GM18867 (cell line): ENCODE data around the gene TXNIP.

Experiments used
- ATAC-seq: cut with Tn5 transposase; IDR thresholded peaks from one replicate; pipeline ENCODE4 v1.9.1; 2021; ENCODE audit warnings: mild to moderate bottlenecking, moderate library complexity; ENCODE audit not compliant: unreplicated experiment

The TXNIP gene

DNA sequence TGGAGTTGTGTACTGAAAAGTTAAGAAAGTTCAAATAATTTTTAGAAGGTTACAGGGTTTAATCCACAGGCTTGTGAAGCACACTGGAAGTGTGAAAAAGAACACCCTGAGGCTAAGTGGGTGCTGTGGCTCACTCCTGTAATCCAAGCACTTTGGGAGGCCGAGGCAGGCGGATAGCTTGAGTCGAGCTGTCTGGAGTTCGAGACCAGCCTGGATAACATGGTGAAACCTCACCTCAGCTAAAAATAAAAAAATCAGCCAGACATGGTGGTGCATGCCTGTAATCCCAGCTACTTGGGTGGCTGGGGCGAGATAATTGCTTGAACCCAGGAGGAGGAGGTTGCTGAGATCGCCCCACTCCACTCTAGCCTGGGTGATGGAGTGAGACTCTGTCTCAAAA lies 9.8 kb downstream of the TXNIP start:
- ATAC-seq = no peak

DNA sequence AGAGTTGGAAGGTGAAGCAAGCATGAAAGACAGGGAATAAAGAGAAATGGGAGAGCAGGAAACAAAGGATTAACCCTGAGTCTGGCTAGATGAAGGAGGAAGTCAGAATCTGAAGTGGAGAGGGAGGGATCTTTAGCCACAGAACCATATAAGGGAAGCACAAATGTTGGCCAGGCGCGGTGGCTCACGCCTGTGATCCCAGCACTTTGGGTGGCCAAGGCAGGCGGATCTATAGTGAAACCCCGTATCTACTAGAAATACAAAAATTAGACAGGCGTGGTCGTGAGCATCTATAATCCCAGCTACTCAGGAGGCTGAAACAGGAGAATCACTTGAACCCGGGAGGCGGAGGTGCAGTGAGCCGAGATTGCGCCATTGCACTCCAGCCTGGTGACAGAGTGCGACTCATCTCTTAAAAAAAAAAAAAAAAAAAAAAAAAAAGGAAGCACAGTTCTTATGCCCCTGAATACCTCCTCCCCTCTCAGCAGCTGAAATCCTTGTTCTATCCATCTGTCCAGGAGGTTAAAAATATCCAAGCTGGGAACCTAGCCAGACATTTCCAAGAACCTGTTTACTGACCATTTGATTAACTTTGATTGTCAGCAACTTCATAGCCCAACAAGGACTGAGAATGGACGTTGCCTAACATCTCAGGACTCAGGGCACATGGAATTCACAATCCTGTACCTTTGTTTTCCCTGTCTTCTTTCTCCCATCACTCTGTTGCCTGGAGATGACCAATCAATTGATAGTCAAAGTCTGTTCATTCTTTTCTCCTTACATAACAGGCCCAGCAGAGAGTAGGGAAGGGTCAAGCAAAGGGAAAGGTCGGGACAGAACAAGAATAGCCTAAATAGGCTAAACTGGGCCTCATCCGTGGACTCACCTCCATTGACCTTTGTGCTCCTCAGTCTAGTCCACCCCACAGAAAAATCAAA lies 10.6 kb downstream of the TXNIP start:
- ATAC-seq = no peak

DNA sequence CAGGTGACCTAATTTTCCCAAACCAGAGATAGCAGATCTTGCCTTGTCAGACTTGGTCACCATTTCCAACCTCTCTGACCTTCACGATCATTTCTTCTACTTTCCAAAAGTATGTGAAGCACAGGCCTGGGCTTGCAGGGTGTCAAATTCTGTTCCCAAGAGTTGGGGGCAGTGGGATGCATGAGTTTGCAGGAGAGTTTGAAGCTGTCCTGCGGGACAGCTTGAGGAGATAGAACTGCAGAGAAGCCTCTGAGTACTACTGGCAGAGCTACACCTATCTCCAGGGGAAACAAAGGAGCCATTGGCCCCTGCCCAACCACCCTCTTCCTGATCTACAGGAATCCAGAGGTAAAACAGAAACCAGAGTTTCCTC lies 11.3 kb downstream of the TXNIP start:
- ATAC-seq = no peak

DNA sequence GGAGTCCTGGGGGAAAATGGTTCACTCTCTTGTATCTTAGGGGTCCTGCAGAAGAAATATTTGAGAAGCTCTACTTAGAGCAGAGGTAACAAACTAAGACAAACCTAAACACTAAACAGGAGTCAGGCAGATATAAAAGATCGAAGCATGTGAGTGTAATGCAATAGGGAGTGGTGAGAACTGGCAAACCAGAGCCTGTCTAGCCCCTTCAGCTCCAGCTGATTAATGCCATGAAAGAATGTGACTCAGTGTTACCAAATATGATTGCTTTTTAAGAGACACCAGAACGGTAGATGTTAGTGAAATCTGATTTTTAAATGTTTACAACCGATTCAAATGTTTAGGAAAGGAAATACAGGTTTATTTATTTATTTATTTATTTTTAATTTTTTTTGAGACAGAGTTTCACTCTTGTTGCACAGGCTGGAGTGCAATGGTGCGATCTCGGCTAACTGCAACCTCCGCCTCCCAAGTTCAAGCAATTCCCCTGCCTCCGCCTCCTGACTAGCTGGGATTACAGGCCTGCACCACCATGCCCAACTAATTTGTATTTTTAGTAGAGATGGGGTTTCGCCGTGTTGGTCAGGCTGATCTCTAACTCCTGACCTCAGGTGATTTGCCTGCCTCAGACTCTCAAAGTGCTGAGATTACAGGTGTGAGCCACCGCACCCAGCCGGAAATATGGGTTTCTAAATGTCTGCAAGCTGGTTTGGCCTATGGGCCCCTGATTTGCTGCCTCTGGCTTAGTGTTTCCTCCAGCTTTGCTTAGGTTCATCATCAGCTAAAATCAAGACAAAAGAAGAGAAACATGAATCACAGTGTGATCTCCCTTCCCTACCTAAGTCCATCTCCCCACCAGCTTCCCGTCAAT lies 12.2 kb downstream of the TXNIP start:
- no peak for ATAC-seq

DNA sequence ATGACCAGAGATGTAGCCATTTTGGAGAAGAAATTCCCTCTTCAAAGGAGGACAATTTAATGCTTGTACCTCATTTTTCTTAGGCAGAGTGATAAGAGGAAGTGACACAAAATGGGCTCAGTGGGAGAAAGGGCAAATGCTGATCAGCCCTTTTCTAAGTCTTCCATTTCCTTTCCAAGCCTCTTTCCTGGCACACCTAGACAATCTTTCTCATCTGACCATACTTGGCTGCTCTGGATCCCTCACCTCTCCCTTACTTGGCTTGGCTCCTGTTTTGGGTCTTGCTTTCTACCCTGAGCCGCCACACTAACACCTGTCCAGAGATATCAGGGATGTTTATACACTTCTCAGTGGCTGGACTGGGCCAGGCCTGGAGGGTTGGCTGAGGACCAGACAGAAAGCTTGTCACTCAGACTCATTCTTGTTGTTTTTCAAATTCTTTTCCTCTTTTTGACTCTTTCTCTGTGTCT lies 13.1 kb downstream of the TXNIP start:
- no peak for ATAC-seq

DNA sequence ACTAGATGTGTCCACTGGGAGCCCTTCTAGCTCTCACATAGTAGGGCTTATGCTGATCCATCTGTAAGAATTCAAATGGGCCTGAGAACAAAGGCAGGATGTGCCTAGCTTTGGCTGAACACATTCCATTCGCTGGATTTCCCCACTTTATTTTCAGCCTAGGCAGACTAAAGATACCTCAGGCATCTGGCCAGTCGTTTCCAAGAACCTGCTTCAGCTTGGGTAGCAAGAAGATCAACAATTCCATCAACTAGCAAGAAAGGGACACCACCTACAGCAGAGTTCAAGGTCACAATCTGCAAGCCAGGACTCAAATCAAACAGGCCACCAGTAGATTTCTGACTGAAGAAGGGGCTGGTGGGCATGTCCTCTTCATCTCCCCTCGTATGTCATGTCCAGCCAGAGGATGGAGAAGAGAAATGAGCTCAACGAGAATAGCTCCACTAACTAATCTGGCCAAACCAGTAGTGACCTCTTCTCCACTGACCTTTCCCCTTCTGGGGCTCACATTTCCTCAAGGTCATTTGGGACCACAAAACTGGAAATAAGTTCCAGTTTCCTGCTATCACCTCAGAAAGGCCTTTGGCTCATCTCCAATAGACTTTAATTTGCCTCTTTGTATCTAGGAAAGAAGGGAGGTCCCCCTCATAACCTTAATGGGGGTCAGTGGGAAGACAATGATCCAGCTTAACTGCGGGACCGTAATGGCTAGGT lies 14.2 kb downstream of the TXNIP start:
- ATAC-seq = no peak

DNA sequence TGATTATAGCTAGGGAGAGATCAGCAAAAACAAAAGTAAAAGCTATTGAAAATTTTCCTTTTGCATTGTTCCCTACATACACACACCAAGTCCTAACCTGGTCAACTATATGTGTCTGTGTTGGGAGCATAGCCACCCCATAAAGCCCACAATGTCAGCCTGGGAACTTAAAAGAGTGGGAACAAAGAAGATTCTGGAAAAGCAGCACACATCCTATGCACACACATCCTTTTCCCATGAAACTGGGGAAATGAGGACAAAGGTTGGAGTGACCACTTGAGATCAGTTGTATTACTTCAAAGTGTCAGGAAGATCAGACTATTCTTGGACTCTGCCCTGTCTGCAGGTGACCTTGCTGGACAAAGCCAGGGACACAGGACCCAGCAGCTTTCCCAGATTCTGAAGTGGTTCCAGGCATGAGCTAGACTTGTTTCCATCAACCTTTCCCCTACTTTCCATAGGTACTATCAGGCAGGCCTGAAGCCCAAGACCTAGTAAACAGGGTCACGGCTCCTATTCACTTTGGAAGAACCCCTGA lies 15.9 kb downstream of the TXNIP start:
- no peak for ATAC-seq

DNA sequence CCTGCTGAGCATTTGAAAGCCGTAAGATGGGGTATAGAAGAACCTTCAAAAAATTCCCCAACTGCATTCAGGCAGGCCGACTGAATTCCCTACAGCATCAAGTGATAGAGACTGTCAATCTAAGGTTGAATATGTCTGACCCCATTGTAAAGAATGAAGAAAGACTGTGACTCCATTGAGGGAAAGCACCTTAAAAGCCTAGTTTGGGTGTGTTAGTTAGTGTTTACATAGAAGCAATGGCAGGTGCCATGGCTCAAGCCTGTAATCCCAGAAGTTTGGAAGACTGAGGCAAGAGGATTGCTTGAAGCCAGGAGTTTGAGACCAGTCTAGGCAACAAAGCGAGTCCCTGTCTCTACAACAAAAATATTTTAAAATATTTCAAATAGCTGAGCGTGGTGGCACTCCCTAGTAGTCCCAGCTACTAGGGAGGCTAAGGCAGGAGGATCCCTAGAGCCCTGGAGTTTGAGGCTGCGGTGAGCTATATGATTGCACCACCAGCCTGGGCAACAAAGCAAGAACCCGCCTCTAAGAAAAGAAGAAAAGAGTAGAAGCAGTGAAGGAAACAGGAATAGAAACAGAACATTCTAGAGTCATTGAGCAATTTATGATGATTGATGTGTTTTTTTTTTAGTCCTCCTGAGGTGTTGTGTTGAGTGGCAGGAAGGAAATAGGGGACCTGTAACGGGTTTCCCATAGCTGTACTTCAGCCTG lies 16.5 kb downstream of the TXNIP start:
- ATAC-seq = peak; percentile 30

DNA sequence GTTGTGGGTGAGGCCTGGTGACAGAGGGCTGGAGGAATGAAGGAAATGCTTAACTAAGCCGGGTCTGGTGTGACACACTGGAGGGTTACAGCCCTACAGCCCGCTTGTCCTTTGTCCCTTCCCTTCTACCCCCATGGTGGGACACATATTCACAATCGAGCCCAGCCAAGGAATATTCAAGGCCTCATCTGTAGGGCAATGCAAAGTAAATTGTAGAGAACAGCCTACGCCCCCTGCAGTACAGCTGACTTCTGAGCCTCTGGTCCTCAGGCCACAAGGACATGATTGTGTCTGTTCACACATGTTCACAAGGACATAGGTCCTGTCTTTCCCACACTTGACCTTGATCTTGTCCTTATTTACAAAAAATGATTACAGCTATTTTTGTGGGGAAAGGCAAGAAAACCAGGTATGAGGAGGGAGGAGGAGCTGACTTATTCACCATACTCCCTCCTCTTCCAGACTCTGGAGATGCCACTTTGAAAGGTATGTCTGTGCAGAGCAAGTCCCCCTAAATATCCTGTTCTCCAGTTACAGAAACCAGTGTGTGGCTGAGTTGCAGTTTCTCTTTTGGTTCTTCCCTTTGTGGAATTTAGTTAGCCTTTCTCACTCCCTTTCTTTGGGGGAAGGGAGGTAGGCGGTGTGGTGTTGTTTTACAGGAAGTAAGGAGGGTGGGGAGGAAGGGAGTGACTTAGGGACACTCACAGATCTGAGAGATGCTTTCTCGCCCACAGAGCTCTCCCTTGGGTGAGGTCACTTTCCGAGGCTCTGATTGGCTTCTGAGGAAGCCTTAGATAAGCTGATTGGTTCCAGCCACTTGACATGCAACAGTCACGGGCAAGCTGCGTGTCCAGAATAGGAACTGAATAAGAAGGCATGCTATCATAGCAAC lies 17.3 kb downstream of the TXNIP start:
- ATAC-seq = peak; percentile 87

DNA sequence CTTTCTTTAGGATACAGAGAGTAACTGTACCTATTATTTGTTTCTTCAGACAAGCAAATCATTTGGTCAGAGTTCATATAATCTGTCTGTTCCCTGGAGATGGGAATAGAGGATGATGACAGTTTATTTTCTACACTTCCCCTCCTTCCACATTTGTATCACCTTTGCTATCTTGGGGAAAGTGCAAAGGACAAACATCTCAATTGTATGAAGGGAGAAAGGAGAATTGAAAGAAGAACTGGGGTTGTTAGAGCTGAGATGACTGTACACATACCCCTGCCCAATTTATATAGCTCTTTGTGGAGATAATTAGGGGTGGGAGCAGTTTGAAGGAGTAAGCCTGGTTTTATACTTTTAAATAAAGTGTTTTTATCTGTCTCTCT lies 17.9 kb downstream of the TXNIP start:
- no peak for ATAC-seq

DNA sequence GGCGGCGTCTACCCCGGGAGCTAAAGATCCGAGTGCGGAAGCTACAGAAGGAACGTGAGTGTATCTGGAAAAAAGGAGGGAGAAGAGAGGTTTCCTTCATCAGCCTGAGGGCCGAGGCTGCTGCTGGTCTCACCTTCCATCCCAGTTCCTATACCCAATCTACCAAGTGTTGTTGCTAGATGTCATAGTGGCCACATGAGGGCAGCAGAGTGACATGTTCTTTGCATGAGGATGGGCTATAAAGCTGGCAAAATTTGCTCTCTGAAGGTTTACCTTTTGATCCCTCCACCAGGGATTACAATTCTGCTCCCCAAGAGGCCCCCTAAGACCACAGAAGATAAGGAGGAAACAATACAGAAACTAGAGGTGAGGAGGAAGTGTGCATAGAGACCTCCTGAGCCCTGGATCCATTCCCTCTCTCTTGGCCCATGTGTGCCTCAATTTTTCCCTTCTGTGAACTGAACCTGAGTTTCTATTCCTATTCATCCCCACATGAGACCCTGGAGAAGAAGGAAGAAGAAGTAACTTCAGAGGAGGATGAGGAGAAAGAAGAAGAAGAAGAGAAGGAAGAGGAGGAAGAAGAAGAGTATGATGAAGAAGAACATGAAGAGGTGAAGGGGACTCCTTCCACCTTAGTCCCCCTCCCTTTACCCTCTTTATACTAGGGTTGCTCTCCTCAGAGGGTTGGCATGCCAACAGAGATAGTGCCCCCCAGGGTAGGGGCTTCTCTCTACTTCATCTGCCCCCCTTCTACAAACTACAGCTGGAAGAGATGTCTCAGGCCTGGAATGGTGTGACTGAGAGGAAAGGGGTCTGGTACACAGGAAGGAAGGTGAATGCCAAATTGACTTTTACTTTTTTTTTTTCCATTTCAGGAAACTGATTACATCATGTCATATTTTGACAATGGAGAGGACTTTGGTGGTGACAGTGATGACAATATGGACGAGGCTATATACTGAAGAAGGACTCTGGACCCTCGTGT lies 18.6 kb downstream of the TXNIP start:
- no peak for ATAC-seq

DNA sequence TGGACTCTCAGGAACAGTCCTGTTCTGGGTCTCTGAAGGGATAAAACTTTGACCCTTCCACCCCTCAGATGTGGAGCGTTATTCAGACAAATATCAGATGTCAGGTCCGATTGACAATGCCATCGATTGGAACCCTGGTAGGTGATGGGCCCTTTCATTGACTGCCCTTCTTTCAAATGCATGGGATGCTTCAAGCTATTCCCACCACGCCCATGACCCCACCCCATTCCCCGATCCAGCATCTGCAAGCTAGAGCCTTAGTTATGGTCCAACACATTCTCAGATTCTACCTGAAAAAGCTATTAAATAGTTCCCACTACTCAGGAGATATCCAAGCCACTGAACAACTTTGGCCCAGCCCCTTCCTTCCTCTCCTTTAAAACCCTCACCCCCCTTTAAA lies 19.4 kb downstream of the TXNIP start:
- no peak for ATAC-seq

DNA sequence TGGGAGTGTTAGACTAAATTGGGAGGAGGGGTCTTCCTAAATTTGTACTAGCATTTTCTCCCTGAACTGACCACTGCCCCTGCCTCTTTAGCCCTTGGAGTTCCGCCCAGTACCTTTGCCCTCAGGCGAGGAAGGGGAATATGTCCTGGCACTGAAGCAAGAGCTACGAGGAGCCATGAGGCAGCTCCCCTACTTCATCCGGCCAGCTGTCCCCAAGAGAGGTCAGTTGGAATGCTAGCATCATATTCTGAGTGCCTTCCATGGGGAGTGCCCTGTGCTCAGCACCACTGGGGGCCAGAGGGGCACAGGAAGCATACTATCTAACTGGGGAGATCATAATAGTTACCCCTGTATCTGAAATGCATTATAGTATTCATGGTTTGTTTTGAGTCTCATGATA lies 21.2 kb downstream of the TXNIP start:
- ATAC-seq = no peak

DNA sequence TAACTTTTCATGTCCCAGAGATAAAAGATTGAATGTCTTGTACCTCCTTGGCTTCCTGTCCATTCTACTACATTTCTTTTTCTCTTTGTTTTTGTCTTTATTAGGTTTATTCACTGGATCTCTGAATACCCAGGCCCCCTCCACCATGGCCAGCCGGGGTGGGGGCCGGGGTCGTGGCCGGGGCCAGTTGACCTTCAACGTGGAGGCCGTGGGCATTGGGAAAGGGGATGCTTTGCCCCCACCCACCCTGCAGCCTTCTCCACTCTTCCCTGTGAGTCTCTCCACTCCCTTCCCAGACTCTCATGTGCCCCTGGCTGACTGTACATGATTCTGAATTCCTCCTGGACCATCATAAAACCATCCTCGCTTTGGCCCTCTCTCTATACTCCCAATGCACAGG lies 21.7 kb downstream of the TXNIP start:
- ATAC-seq = no peak

DNA sequence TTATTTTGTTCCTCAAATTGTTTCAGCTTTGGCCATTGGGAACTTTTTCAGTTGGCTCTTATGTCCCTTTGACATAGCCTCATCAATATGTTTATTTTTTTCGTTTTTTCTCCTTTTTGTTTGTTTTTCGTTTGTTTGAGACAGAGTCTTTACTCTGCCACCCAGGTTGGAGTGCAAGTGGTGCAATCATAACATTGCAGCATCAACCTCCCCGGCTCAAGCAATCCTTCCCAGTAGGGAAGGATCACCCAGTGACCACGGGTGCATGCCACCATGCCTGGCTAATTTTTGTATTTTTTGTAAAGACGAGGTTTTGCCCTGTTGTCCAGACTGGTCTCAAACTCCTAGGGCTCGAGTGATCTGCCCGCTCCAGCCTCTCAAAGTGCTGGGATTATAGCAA lies 23.8 kb downstream of the TXNIP start:
- no peak for ATAC-seq

DNA sequence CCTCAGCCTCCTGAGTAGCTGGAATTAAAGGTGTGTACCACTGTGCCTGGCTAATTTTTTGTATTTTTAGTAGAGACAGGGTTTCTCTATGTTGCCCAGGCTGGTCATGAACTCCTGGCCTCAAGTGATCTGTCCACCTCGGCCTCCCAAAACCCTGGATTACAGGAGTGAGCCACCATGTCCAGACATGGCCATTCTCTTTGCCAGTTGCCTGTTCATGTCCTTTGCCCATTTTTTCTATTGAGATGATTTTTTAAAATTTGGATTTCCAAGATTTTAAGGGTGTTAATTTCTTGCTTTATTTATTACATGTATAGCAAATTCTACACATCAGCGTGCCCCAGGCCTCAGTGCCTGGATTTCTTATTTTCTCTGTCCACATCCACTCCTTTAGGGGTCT lies 29.1 kb downstream of the TXNIP start:
- no peak for ATAC-seq

DNA sequence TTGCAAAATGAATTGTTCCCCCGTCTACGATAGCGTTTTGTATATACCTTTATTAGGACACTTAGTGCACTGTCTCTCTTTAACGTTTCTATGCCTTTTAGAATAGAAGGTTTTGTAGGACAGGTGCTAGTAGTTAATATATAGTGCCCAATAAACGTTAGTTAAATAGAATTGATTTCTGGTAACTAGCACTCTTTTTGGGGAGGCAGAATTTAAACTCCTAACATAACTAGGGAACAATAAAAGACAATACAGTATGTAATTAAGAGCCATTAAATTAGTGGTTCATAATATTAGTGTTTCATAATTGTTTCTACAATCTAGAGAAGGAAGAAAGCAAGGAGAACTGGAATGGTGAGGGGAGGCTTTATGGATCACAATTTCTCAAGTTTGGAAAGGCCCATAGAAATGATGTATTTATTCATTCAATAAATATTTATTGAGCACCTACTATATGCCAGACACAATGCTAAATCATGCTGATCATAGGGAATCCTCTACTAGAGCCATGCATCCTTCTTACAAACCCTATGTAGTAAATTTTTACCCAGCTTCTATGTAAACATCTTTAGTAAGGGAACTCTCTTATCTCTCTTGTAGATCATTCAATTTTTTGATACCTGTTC lies 31.1 kb downstream of the TXNIP start:
- no peak for ATAC-seq
